IMR-90 (cell line): ENCODE results near the gene MAP7.

ENCODE experiments used
- BHLHE40 ChIP-seq: fragments of 150-350 bp; IDR thresholded peaks from 2 replicates; pipeline ENCODE4 v1.6.1; 2016; ENCODE audit warnings: mild to moderate bottlenecking, low read depth, low read length
- CEBPB ChIP-seq: IDR thresholded peaks from 2 replicates; pipeline ENCODE4 v1.6.1; 2012; ENCODE audit warnings: low read depth, low read length, improper control_type of control experiment
- CHD1 ChIP-seq: IDR thresholded peaks from 2 replicates; pipeline ENCODE4 v1.6.1; 2012; ENCODE audit warnings: low read depth, low read length, improper control_type of control experiment
- FOS ChIP-seq: fragments of 150-350 bp; IDR thresholded peaks from 2 replicates; pipeline ENCODE4 v1.6.1; 2016; ENCODE audit warnings: low read depth, low read length
- MAFK ChIP-seq: IDR thresholded peaks from 2 replicates; pipeline ENCODE4 v1.6.1; 2012; ENCODE audit warnings: low read depth, low read length, improper control_type of control experiment
- MAZ ChIP-seq: IDR thresholded peaks from 2 replicates; pipeline ENCODE4 v1.6.1; 2012; ENCODE audit warnings: low read depth, mild to moderate bottlenecking, low read length, improper control_type of control experiment, moderate library complexity, borderline replicate concordance
- NFE2L2 ChIP-seq: fragments of 150-350 bp; IDR thresholded peaks from 2 replicates; pipeline ENCODE4 v1.6.1; 2016; ENCODE audit warnings: low read depth, mild to moderate bottlenecking, low read length
- POLR2A ChIP-seq: IDR thresholded peaks from 2 replicates; pipeline ENCODE4 v1.6.1; 2012; ENCODE audit warnings: mild to moderate bottlenecking, low read depth, low read length
- RFX5 ChIP-seq: IDR thresholded peaks from 2 replicates; pipeline ENCODE4 v1.8.0; 2012; ENCODE audit warnings: low read depth, mild to moderate bottlenecking, low read length, moderate library complexity
- SMC3 ChIP-seq: fragments of 150-350 bp; IDR thresholded peaks from 2 replicates; pipeline ENCODE4 v1.6.1; 2016; ENCODE audit warnings: low read depth, mild to moderate bottlenecking, antibody characterized with exemption, low read length, moderate library complexity
- TF ChIP-seq, protein P1 (sequence below): conservative IDR thresholded peaks from 2 replicates; pipeline ENCODE4 v1.5.1; 2012; ENCODE audit warnings: mild to moderate bottlenecking, low read depth, low read length, improper control_type of control experiment
- TF ChIP-seq, protein P2 (sequence below): fragments of 150-350 bp; IDR thresholded peaks from 2 replicates; pipeline ENCODE4 v1.6.1; 2017; ENCODE audit warnings: mild to moderate bottlenecking, antibody characterized with exemption, low read length, low read depth

DNA sequence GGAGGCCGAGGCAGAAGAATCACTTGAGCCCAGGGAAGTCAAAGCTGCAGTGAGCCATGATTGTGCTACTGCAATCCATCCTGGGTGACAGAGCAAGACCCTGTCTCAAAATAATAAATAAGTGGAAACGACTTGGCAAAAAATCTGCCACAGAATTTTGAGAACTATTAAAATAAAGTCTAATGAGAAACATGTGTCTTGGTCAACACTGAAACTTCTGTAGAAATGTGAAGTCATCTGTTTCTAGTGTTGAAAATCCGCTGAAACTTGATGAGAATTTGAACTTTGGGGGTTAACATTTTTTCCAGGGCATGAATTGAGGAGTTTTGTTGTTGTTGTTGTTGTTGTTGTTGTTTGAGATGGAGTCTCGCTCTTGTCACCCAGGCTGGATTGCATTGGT, 231.5 kb downstream of the MAP7 start:
- TF ChIP-seq CEBPB, result no peak
- TF ChIP-seq, protein P1, sequence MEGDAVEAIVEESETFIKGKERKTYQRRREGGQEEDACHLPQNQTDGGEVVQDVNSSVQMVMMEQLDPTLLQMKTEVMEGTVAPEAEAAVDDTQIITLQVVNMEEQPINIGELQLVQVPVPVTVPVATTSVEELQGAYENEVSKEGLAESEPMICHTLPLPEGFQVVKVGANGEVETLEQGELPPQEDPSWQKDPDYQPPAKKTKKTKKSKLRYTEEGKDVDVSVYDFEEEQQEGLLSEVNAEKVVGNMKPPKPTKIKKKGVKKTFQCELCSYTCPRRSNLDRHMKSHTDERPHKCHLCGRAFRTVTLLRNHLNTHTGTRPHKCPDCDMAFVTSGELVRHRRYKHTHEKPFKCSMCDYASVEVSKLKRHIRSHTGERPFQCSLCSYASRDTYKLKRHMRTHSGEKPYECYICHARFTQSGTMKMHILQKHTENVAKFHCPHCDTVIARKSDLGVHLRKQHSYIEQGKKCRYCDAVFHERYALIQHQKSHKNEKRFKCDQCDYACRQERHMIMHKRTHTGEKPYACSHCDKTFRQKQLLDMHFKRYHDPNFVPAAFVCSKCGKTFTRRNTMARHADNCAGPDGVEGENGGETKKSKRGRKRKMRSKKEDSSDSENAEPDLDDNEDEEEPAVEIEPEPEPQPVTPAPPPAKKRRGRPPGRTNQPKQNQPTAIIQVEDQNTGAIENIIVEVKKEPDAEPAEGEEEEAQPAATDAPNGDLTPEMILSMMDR, result no peak
- no peak for TF ChIP-seq MAFK
- TF ChIP-seq POLR2A, result no peak
- no peak for TF ChIP-seq RFX5
- no peak for TF ChIP-seq BHLHE40
- TF ChIP-seq MAZ, result no peak
- TF ChIP-seq, protein P2, sequence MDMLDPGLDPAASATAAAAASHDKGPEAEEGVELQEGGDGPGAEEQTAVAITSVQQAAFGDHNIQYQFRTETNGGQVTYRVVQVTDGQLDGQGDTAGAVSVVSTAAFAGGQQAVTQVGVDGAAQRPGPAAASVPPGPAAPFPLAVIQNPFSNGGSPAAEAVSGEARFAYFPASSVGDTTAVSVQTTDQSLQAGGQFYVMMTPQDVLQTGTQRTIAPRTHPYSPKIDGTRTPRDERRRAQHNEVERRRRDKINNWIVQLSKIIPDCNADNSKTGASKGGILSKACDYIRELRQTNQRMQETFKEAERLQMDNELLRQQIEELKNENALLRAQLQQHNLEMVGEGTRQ, result no peak
- no peak for TF ChIP-seq CHD1
- TF ChIP-seq NFE2L2, result no peak
- TF ChIP-seq FOS, result no peak
- no peak for TF ChIP-seq SMC3
